Activated T-cell treated with anti-CD3 and anti-CD28 coated beads, Interleukin-2, amount 50 U/mL, for 72 hours (primary cell): ENCODE results near the gene ZFHX2. TPM values are rescaled to one million over a fixed set of nuclear protein-coding genes. Genes with fewer than 3 reads are reported as not detected.

Source experiments
- ATAC-seq, 2 donors: fragments of 150-1000 bp; cut with Tn5 transposase; replicated peaks in 1 of 2; 2 replicates each; pipeline ENCODE4 v1.10.0; 2021; ENCODE audit warnings: moderate library complexity in 2 of 2, mild to moderate bottlenecking in 1 of 2
- DNase-seq, 2 donors: peaks; one replicate each; pipeline ENCODE4 v3.0.0; 2021 to 2022; ENCODE audit warnings: mixed read lengths in 1 of 2
- H3K27ac Mint-ChIP-seq: one replicate; pipeline ENCODE4 v1.8.0; 2022; ENCODE audit warnings: mild to moderate bottlenecking, moderate library complexity, mixed read lengths
- H3K27me3 Mint-ChIP-seq: one replicate; pipeline ENCODE4 v1.8.0; 2022; ENCODE audit warnings: low read depth, mixed read lengths
- H3K36me3 Mint-ChIP-seq, 2 donors: one replicate each; pipeline ENCODE4 v1.8.0; 2022; ENCODE audit warnings: mixed read lengths in 2 of 2, mild to moderate bottlenecking in 1 of 2; ENCODE audit not compliant: insufficient read depth in 2 of 2
- H3K4me1 Mint-ChIP-seq: one replicate; pipeline ENCODE4 v1.8.0; 2022; ENCODE audit warnings: low read depth, mixed read lengths
- H3K4me3 Mint-ChIP-seq, 2 donors: one replicate each; pipeline ENCODE4 v1.8.0; 2022; ENCODE audit warnings: mild to moderate bottlenecking in 2 of 2, mixed read lengths in 2 of 2, moderate library complexity in 2 of 2
- H3K9me3 Mint-ChIP-seq, 2 donors: one replicate each; pipeline ENCODE4 v1.8.0; 2022; ENCODE audit warnings: mixed read lengths in 2 of 2
- total RNA-seq, 2 donors: library from RNA; stranded (reverse); gene quantifications; one replicate each; pipeline ENCODE4 v1.2.3, GENCODE V29; 2022

ZFHX2 gene
- total RNA-seq, 2 donors from 2014 or later: 1.9 to 3.7 TPM

DNA sequence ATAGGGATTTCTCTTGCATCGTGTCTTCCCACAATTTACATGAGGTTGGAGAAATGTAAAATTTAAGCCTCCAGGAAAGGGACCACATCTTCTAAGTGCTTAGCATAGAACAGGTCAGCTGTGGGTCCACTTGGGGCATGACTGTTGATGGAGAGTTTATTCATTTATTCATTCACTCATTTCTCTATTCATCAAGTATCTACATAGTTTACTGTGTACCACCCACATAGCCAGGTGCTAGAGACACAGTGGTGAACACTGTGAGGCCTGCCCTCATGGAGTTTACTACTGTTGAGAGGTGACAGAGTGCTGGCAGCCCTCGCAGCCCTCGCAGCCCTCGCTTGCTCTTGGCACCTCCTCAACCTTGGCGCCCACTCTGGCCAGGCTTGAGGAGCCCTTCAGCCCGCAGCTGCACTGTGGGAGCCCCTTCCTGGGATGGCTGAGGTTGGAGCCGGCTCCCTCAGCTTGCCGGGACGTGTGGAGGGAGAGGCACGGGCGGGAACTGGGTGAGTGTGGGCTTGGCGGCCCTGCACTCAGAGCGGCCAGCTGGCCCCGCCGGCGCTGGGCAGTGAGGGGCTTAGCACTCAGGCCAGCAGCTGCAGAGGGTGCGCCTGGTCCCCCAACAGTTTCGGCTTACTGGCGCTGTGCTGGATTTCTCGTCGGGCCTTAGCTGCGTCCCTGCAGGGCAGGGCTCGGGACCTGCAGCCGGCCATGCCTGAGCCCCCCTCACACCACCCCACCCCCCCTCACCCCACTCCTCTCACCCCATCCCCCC lies 28.8 kb upstream of the ZFHX2 start:
- no peak overlapping the region for H3K27ac Mint-ChIP-seq
- H3K36me3 Mint-ChIP-seq: peaks cover 0 to 3% of the 10 kb centered on the region in 2 donors
- no peak for DNase-seq
- no peak for ATAC-seq
- no peaks in the 10 kb centered on the region for H3K9me3 Mint-ChIP-seq
- H3K27me3 Mint-ChIP-seq: peaks cover 51% of the 10 kb centered on the region
- H3K4me3 Mint-ChIP-seq: no peak overlapping the region
- peaks cover 22% of the 10 kb centered on the region for H3K4me1 Mint-ChIP-seq

DNA sequence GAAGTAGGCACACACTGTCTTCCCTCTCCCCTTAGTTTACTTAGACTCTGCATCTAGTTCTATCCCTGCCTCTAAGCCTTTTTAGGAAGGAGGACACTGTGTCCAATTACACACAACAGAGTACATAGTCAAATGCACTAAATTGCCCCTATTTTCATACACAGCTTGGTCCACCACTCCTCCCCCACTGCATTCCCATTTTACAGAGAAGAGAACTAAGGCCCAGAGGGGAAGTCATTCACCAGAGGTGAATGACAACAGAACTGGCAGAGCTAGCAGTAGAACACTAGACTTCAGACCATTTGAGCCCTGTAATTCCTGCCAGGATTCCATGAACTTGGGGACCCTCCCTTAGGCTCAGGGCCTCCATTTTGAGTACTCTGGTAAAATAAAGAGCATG lies 28.2 kb upstream of the ZFHX2 start:
- H3K4me3 Mint-ChIP-seq: no peak overlapping the region
- peaks cover 57% of the 10 kb centered on the region for H3K27me3 Mint-ChIP-seq
- DNase-seq (no peak), ATAC-seq (no peak)
- peaks cover 0 to 3% of the 10 kb centered on the region in 2 donors for H3K36me3 Mint-ChIP-seq
- H3K27ac Mint-ChIP-seq: no peak overlapping the region
- H3K9me3 Mint-ChIP-seq: no peaks in the 10 kb centered on the region
- peaks cover 22% of the 10 kb centered on the region for H3K4me1 Mint-ChIP-seq

DNA sequence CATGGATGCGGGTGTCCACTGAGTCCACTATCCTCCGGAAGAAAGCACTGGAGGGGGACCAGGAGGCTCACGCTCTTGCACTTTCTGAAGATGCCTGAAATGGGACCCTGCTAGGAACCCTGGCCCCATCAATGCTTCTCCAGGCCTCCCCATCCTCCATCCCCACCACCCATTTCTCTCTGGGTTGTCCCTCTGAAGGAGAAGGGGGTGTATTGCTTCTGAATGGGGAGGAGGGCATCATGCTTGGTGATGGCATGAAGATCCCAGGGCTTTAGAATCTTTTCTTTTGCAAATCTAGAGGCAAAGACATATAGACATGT lies 27.7 kb upstream of the ZFHX2 start:
- Mint-ChIP-seq H3K27me3 (peaks cover 56% of the 10 kb centered on the region), H3K36me3 (peaks cover 0 to 3% of the 10 kb centered on the region in 2 donors), H3K4me1 (peaks cover 22% of the 10 kb centered on the region), H3K27ac (no peak overlapping the region), H3K9me3 (no peaks in the 10 kb centered on the region), H3K4me3 (no peak overlapping the region)
- DNase-seq (no peak), ATAC-seq (no peak)

DNA sequence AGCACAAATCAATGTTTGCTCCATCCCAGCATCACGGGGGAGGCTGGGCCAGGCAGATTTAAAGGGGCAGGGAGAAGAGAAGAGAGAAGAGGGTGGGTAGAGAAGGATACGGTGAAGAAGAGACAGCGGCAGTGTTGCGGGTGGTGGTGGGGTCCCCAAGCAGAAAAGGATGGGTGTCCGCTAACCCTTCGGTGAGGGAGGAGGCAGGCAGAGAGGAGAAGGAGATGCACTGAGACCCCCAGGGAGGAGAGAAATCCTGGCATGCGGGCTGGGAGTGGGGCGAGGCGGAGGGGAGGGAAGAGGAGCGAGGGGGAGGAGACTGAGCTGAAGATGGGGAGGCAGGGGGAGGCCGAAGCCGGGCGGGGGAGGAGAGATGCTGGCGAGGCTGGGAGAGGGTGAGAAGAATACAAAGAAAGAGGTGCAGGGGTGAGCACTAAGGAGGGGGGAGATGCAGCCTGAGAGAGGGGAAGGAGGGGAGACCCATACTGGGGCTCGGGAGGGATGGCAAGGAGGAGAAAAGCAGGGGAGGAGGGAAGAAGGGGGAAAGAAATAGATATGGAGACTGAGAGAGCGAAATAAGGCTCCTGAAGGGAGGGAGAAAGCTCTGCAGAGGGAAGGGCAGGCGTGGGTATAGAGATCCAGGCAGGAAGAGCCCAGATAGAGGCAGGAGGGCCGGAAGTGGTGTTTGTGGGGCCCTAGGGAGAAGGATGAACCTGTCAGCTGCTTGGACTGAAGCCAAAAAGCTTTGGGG lies 27.2 kb upstream of the ZFHX2 start, which contains the start of gene JPH4:
Gene JPH4, minus strand, starts transcription at position 231 of the 751 bp plus-strand sequence. CDS start 1,337 bp downstream, outside the sequence.
- peaks cover 22% of the 10 kb centered on the region for H3K4me1 Mint-ChIP-seq
- H3K27me3 Mint-ChIP-seq: peaks cover 51% of the 10 kb centered on the region
- ATAC-seq: no peak
- no peaks in the 10 kb centered on the region for H3K9me3 Mint-ChIP-seq
- H3K36me3 Mint-ChIP-seq: peaks cover 0 to 3% of the 10 kb centered on the region in 2 donors
- H3K4me3 Mint-ChIP-seq: peak within 1 kb of the TSS; percentile 38 to 61
- no peak for DNase-seq
- no peak within 1 kb of the TSS for H3K27ac Mint-ChIP-seq

DNA sequence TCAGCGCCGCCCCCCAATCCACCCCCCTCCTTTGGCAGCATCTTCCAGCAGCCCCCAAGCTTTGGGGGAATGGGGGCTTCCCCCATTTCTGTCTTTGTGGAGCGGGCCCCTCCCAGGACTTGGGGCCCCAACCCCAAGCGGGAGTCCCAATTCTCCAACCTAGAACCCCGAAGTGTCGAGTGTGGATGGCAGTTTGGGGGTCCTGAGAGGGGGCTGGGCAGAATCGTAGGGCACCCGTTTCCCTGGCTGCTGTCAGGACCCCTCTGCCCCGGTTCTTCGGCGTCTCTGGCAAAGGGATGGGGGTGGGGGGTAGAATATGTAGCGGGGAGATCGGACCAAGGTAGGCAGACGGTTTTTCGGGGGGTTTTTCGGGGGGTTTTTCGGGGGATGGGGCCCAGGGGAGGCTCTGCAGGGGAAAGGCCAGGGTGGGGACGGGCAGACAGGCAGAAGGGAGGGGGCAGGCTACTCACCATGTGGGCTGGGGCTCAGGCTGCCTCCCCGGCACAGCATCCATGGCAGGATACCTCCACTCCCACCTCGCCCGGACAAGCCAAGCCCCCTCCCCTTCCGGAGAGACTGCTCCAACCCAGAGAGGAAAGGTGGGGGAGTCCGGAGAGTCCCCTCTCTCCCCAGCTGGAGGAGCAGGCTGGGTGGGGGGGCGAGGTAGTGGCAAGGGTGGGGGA lies 26.3 kb upstream of the ZFHX2 start:
- Mint-ChIP-seq H3K4me3 (peak overlapping the region in 1 of 2 donors; percentile 61), H3K36me3 (peaks cover 0 to 3% of the 10 kb centered on the region in 2 donors), H3K4me1 (peaks cover 22% of the 10 kb centered on the region), H3K27ac (no peak overlapping the region), H3K9me3 (no peaks in the 10 kb centered on the region), H3K27me3 (peaks cover 50% of the 10 kb centered on the region)
- ATAC-seq (no peak), DNase-seq (no peak)

DNA sequence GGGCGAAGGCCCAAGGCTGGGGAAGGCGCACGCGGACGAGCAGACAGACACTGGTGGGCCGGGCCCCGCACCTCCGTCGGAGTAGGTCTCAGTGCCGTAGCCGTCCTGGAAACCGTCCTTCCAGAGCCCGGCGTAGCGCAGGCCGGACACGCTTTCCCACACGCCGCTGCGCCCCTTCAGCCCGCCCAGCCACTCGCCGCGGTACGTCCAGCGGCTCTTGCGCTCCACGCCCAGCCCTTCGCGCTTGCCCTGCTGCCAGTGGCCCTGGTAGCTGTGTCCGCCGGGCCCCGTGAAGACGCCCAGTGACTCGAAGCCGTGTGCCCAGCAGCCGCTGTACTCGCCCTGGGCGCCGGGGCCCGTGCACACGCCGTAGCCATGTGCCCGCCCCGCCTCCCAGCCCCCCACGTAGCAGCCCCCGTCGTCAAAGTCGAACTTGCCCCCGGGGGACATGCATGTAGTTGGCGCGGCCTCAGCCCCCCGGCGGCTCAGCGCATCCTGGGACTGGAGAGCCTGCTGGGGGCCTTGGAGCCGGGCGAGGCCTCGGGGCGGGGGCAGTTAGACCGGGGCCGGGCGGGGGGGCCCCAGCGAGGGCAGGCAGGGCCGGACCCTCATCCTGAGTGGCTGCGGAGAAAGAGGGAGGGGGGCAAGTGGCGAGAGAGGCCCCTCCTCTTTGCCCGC lies 25.6 kb upstream of the ZFHX2 start:
- Mint-ChIP-seq H3K4me1 (peaks cover 22% of the 10 kb centered on the region), H3K9me3 (no peaks in the 10 kb centered on the region), H3K27ac (no peak overlapping the region), H3K36me3 (peaks cover 0 to 3% of the 10 kb centered on the region in 2 donors), H3K4me3 (peak overlapping the region; percentile 69 to 86), H3K27me3 (peaks cover 56% of the 10 kb centered on the region)
- peak; percentile 35 to 41 for ATAC-seq
- no peak for DNase-seq

DNA sequence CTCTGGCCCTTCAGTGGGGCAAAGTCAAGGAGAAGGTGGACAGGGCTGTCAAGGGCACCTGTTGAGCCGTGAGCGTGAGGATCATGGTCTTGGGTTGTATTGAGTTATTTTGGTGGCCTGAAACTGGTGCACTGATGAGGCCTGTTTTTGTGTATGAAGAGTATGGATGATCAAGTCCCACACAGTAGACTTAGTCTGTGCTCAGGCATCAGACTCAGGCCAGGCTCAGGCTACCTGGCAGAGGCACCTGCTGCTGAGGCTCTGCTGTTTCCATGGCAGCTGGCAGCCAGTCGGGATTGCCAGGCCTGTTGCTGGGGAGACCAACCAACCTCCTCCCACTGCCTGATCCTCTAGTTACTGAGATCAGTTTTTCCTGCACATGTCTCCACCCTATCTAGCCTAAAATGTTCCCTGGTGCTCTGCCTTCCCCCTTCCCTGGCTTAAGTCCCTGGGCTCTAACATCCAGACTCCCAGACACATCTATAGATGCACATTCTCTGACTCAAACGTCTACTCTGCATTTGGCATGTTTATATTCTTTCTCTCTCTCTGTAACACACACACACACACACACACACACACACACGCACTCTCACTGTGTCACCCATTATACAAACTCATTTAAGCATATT lies 21.9 kb upstream of the ZFHX2 start:
- no peak overlapping the region for H3K27ac Mint-ChIP-seq

DNA sequence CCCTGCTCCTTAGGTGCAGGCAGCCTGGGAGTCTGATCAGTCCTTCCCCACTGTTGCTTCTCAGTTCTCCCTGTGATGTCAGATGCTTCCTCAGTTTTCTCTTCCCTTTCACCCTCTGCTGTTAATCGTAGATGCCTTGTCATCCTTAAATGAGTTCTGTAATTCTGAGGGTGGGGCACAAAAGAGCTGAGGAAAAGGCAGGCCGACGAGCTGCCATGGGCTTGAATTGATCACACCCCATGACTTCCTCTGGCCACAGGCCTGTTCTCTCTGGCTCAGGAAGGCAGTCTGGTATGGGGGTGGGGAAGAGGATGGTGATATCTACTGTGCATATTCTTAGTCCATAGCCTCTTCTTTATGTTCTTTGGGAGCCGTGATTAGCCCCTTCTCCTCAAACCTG lies 21.3 kb upstream of the ZFHX2 start:
- H3K27ac Mint-ChIP-seq: no peak overlapping the region
- H3K4me3 Mint-ChIP-seq: no peak overlapping the region
- no peaks in the 10 kb centered on the region for H3K9me3 Mint-ChIP-seq
- H3K4me1 Mint-ChIP-seq: peaks cover 27% of the 10 kb centered on the region
- DNase-seq (no peak), ATAC-seq (no peak)
- H3K27me3 Mint-ChIP-seq: peaks cover 33% of the 10 kb centered on the region
- H3K36me3 Mint-ChIP-seq: peaks cover 0 to 3% of the 10 kb centered on the region in 2 donors

More for the DNA sequence above, 21.9 kb upstream of the ZFHX2 start:
- no peak for ATAC-seq
- Mint-ChIP-seq H3K9me3 (no peaks in the 10 kb centered on the region), H3K36me3 (peaks cover 0 to 3% of the 10 kb centered on the region in 2 donors), H3K4me1 (peaks cover 27% of the 10 kb centered on the region), H3K27me3 (peaks cover 40% of the 10 kb centered on the region), H3K4me3 (no peak overlapping the region)
- no peak for DNase-seq

DNA sequence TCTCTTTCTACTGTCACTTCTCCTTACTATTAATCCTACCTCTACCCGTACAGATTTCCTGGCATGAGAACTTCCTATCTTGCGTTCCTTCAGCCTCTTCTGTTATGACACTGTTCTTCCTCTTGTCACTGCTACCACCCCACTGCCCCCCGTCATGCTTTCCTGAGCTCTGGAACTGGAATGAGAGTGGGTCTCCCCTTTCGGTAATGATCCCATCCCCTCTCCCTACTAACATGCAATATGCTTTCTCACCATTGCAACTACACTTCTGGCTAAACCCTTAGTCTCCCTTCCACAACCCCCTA lies 20.9 kb upstream of the ZFHX2 start:
- no peaks in the 10 kb centered on the region for H3K9me3 Mint-ChIP-seq
- DNase-seq: no peak
- peaks cover 0 to 3% of the 10 kb centered on the region in 2 donors for H3K36me3 Mint-ChIP-seq
- peaks cover 32% of the 10 kb centered on the region for H3K27me3 Mint-ChIP-seq
- H3K4me3 Mint-ChIP-seq: no peak overlapping the region
- no peak for ATAC-seq
- H3K27ac Mint-ChIP-seq: no peak overlapping the region
- H3K4me1 Mint-ChIP-seq: peaks cover 28% of the 10 kb centered on the region

DNA sequence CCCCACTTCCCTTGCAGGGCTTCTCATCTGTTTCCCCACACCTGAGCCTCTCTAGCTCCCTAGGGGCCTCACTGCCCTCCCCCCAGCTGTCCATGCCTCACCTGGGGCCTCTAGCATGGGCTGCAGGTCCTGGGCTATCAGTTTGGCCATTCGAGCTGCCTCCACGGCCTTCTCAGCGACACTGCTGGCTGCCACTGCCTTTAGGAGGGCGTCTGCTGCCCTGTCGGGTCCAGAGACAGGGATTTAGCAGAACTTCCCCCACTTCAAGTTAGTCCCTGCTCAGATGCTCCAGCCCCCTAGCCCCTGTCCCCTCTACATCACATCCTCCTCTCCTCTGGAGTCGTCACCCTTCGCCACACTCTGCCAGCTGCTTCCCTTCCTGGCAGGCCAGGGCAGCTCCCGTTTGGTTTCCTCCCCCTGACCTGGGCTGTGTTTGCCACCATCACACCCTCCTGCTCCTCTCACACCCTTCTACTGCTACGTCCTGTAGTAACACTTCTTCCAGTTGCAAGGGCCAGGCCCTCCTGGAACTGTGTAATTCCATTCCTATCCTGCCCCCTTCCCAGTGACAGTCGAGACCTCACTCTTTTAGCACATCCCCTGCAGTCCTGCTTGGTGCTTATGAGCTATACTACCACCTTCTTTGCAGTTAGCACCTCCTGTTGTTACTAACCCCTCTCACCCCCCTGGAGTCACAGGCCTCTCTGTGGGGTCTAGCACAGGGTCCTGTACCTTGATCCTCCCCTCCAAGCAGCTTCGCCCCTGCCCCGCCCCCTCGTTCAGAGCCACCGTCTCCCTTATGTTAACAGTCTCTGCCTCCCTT lies 20.3 kb upstream of the ZFHX2 start:
- H3K27me3 Mint-ChIP-seq: peaks cover 30% of the 10 kb centered on the region
- ATAC-seq (no peak), DNase-seq (no peak)
- H3K36me3 Mint-ChIP-seq: peaks cover 0 to 3% of the 10 kb centered on the region in 2 donors
- H3K27ac Mint-ChIP-seq: no peak overlapping the region
- H3K4me1 Mint-ChIP-seq: peaks cover 27% of the 10 kb centered on the region
- H3K4me3 Mint-ChIP-seq: no peak overlapping the region
- H3K9me3 Mint-ChIP-seq: no peaks in the 10 kb centered on the region

DNA sequence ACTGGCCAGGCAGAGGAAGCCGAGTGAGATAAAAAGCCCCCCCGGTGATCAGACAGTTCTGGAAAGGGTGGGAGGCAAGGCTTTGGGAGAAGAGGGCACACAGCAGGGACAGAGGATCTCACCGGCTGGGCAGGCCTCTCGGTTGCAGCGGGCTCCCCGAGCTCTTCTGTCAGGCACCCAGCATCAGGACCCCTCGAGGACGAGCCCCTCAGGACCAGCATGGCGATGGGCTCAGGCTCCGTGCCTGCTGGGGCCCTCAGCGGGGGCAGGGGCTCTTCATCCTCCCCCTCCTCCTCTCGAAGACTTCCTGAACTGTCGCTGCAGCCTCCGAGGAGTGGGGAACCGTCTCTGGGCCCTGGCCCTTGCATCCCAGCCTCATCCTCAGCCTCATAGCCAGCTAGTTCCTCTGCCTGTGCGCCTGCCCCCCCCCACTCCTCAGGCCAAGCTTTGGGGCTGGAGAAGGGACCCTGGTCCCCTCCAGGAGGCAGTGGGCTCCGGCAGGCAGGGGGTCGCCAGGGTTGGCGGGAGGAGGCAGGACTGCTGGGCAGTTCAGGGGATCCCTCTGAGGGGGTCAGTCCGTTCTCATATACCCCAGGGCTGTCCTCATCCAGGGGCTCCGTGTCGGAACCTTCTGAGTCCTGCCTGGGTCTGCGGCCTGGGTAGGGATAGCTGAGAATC lies 19.4 kb upstream of the ZFHX2 start:
- ATAC-seq (no peak), DNase-seq (no peak)
- H3K4me3 Mint-ChIP-seq: no peak overlapping the region
- no peak overlapping the region for H3K27ac Mint-ChIP-seq
- peaks cover 0 to 3% of the 10 kb centered on the region in 2 donors for H3K36me3 Mint-ChIP-seq
- H3K4me1 Mint-ChIP-seq: peaks cover 29% of the 10 kb centered on the region
- no peaks in the 10 kb centered on the region for H3K9me3 Mint-ChIP-seq
- H3K27me3 Mint-ChIP-seq: peaks cover 22% of the 10 kb centered on the region
